H1 (cell line): Measurements from ENCODE around the gene NUDT19. TPM values are rescaled to one million over a fixed set of nuclear protein-coding genes. Genes with fewer than 3 reads are reported as not detected.

ENCODE experiments used
- CTCF ChIA-PET: fragments of 300-600 bp; sonication (Branson Sonifier 250); formaldehyde crosslinking; loops from one replicate; lab custom pipeline; 2021; ENCODE audit not compliant: partially characterized antibody; lab: Charles Lee
- POLR2A ChIA-PET: fragments of 300-600 bp; sonication (Branson Sonifier 250); formaldehyde crosslinking; loops from one replicate; lab custom pipeline; 2021; ENCODE audit warnings: inconsistent platforms; ENCODE audit not compliant: partially characterized antibody; lab: Charles Lee
- DNase-seq, 2 experiments: peaks; one replicate each; pipeline versions ENCODE4 v3.0.0 to v3.0.0-alpha.2; 2010 to 2022; ENCODE audit warnings: low spot score in 2 of 2, low read depth in 1 of 2, mixed read lengths in 1 of 2
- FAIRE-seq: peaks from 2 replicates; lab custom pipeline; 2011; peaks lifted over from hg19 to GRCh38; lab: Jason Lieb, UNC
- H2AFZ ChIP-seq: 2 replicates; pipeline ENCODE4 v1.8.1; 2012; ENCODE audit warnings: low read length, inconsistent platforms
- H2AK5ac ChIP-seq: 2 replicates; pipeline ENCODE4 v1.6.1; 2013; ENCODE audit warnings: low read depth, low read length
- H2BK120ac ChIP-seq: replicated peaks from 2 replicates; pipeline ENCODE3; 2013; ENCODE audit warnings: low read depth, low read length, inconsistent platforms
- H2BK12ac ChIP-seq: 2 replicates; pipeline ENCODE4 v1.6.1; 2013; ENCODE audit warnings: low read depth, low read length
- H2BK15ac ChIP-seq: 2 replicates; pipeline ENCODE4 v1.6.1; 2013; ENCODE audit warnings: low read length
- H2BK20ac ChIP-seq: 2 replicates; pipeline ENCODE4 v1.6.1; 2013; ENCODE audit warnings: low read length
- H2BK5ac ChIP-seq: 2 replicates; pipeline ENCODE4 v1.6.1; 2013; ENCODE audit warnings: low read depth, low read length
- H3K14ac ChIP-seq: 2 replicates; pipeline ENCODE4 v1.6.1; 2013; ENCODE audit warnings: inconsistent platforms; ENCODE audit not compliant: insufficient read length
- H3K18ac ChIP-seq: 2 replicates; pipeline ENCODE4 v1.6.1; 2013; ENCODE audit warnings: low read length; ENCODE audit errors: extremely low read depth
- H3K23ac ChIP-seq: 2 replicates; pipeline ENCODE4 v1.6.1; 2013; ENCODE audit warnings: inconsistent platforms; ENCODE audit not compliant: insufficient read length
- H3K23me2 ChIP-seq: 2 replicates; pipeline ENCODE4 v1.6.1; 2013; ENCODE audit warnings: low read depth, low read length
- H3K27ac ChIP-seq: 2 replicates; pipeline ENCODE4 v1.6.1; 2011; ENCODE audit warnings: low read depth, low read length, inconsistent platforms
- H3K27me3 ChIP-seq, 4 experiments: replicated peaks in 1 of 4; 1 replicate in 1 of 4; 2 replicates in 3 of 4; pipeline versions ENCODE4 v1.6.1 to v1.8.1; 2011 to 2013; ENCODE audit warnings: low read length in 3 of 4, mild to moderate bottlenecking in 3 of 4, inconsistent platforms in 2 of 4, mixed read lengths in 2 of 4, moderate library complexity in 1 of 4; ENCODE audit not compliant: control insufficient read depth in 3 of 4, insufficient read depth in 3 of 4; ENCODE audit errors: extremely low read depth in 1 of 4
- H3K36me3 ChIP-seq, 4 experiments: 2 replicates each; pipeline versions ENCODE4 v1.6.1 to v1.8.1; 2011 to 2013; ENCODE audit warnings: mild to moderate bottlenecking in 4 of 4, low read length in 3 of 4, moderate library complexity in 2 of 4, control low read depth in 1 of 4, inconsistent platforms in 1 of 4; ENCODE audit not compliant: insufficient read depth in 4 of 4, control insufficient read depth in 2 of 4
- H3K4ac ChIP-seq: replicated peaks from 2 replicates; pipeline ENCODE3; 2013; ENCODE audit warnings: low read length, low read depth, mixed read lengths, inconsistent platforms; ENCODE audit not compliant: insufficient read length
- H3K4me1 ChIP-seq, 4 experiments: replicated peaks in 1 of 4; 1 replicate in 1 of 4; 2 replicates in 3 of 4; pipeline versions ENCODE4 v1.6.1 to v1.8.1; 2011 to 2013; ENCODE audit warnings: low read length in 3 of 4, inconsistent platforms in 2 of 4, mixed read lengths in 1 of 4; ENCODE audit not compliant: insufficient read depth in 4 of 4, control insufficient read depth in 3 of 4
- H3K4me2 ChIP-seq, 2 experiments: 2 replicates each; pipeline versions ENCODE4 v1.6.1 to v1.8.1; 2011 to 2013; ENCODE audit warnings: low read depth in 2 of 2, low read length in 2 of 2, control low read depth in 1 of 2, inconsistent platforms in 1 of 2, mild to moderate bottlenecking in 1 of 2; ENCODE audit not compliant: insufficient read depth in 1 of 2
- H3K4me3 ChIP-seq, 4 experiments: fragments of 200-600, 300-600 bp in 1 of 4; sonication (generic), shearing (Covaris generic), sonication (Bioruptor Twin) in 1 of 4; 2 replicates each; pipeline versions ENCODE4 v1.5.1 to v1.8.1; 2011 to 2016; ENCODE audit warnings: low read length in 4 of 4, low read depth in 3 of 4, control low read depth in 2 of 4, inconsistent platforms in 2 of 4, mild to moderate bottlenecking in 2 of 4, mixed read lengths in 1 of 4, moderate library complexity in 1 of 4; ENCODE audit not compliant: insufficient read depth in 2 of 4; ENCODE audit errors: extremely low read depth in 1 of 4
- H3K56ac ChIP-seq: replicated peaks from 2 replicates; pipeline ENCODE3; 2013; ENCODE audit warnings: low read depth, mild to moderate bottlenecking, mixed read lengths, low read length, inconsistent platforms; ENCODE audit not compliant: insufficient read length
- H3K79me1 ChIP-seq: 2 replicates; pipeline ENCODE4 v1.6.1; 2013; ENCODE audit warnings: low read depth, low read length, control low read depth
- H3K79me2 ChIP-seq, 2 experiments: 2 replicates each; pipeline versions ENCODE4 v1.6.1 to v1.8.1; 2012 to 2013; ENCODE audit warnings: low read length in 2 of 2, mild to moderate bottlenecking in 2 of 2, inconsistent platforms in 1 of 2; ENCODE audit not compliant: insufficient read depth in 2 of 2, control insufficient read depth in 1 of 2
- H3K9ac ChIP-seq, 4 experiments: replicated peaks in 1 of 4; 1 replicate in 1 of 4; 2 replicates in 3 of 4; pipeline versions ENCODE4 v1.6.1 to v1.8.1; 2011 to 2013; ENCODE audit warnings: low read depth in 3 of 4, low read length in 3 of 4, control low read depth in 2 of 4, mild to moderate bottlenecking in 2 of 4, moderate library complexity in 2 of 4, inconsistent platforms in 1 of 4; ENCODE audit errors: extremely low read depth in 1 of 4
- H3K9me3 ChIP-seq, 2 experiments: 2 replicates each; pipeline versions ENCODE4 v1.6.1 to v1.8.1; 2012 to 2013; ENCODE audit warnings: mild to moderate bottlenecking in 2 of 2, moderate library complexity in 2 of 2, control low read depth in 1 of 2, inconsistent platforms in 1 of 2, low read depth in 1 of 2, low read length in 1 of 2, mixed read lengths in 1 of 2; ENCODE audit not compliant: insufficient read depth in 2 of 2
- H4K20me1 ChIP-seq, 2 experiments: replicated peaks in 1 of 2; 2 replicates each; pipeline versions ENCODE3 to v1.8.1; 2011 to 2013; ENCODE audit warnings: inconsistent platforms in 2 of 2, low read length in 2 of 2, mild to moderate bottlenecking in 1 of 2; ENCODE audit not compliant: insufficient read depth in 2 of 2, control insufficient read depth in 1 of 2
- H4K5ac ChIP-seq: 2 replicates; pipeline ENCODE4 v1.6.1; 2013; ENCODE audit warnings: low read length, low read depth, mixed read lengths, inconsistent platforms; ENCODE audit not compliant: insufficient read length
- H4K8ac ChIP-seq: 2 replicates; pipeline ENCODE4 v1.8.0; 2013; ENCODE audit warnings: mild to moderate bottlenecking, moderate library complexity, low read length, inconsistent platforms; ENCODE audit not compliant: insufficient read depth; ENCODE audit errors: extremely low read depth
- H4K91ac ChIP-seq: replicated peaks from 2 replicates; pipeline ENCODE3; 2013; ENCODE audit warnings: low read length, mixed read lengths, inconsistent platforms; ENCODE audit not compliant: insufficient read length
- CBX5 ChIP-seq: fragments of 300-800, 300-1000 bp; sonication (generic); IDR thresholded peaks from 2 replicates; pipeline ENCODE4 v1.7.1; 2016; ENCODE audit warnings: antibody characterized with exemption, low read length, low read depth
- POU5F1 ChIP-seq: IDR thresholded peaks from 2 replicates; pipeline ENCODE4 v1.6.1; 2011; ENCODE audit warnings: low read depth, mild to moderate bottlenecking, low read length, moderate library complexity
- SIN3A ChIP-seq, 2 experiments: IDR thresholded peaks in 1 of 2; conservative IDR thresholded peaks in 1 of 2; 2 replicates each; pipeline ENCODE4 v1.6.1; 2011 to 2012; ENCODE audit warnings: low read length in 2 of 2, improper control_type of control experiment in 1 of 2, low read depth in 1 of 2, mild to moderate bottlenecking in 1 of 2
- SP2 ChIP-seq: IDR thresholded peaks from 2 replicates; pipeline ENCODE4 v1.6.1; 2012; ENCODE audit warnings: mild to moderate bottlenecking, low read length, inconsistent platforms
- YY1 ChIP-seq: IDR thresholded peaks from 2 replicates; pipeline ENCODE4 v1.6.1; 2011; ENCODE audit warnings: low read depth, mild to moderate bottlenecking, low read length
- ZNF274 ChIP-seq: IDR thresholded peaks from 2 replicates; pipeline ENCODE4 v1.7.0; 2012; ENCODE audit warnings: low read length, borderline replicate concordance; ENCODE audit errors: extremely low read depth
- WGBS, 2 experiments: shearing (Covaris generic) in 1 of 2; methylation state at CpG; one replicate each; pipeline versions ENCODE4 v1.1.6 to v1.1.7; 2013 to 2015; ENCODE audit warnings: low lambda C conversion rate in 2 of 2, mixed read lengths in 2 of 2, inconsistent platforms in 1 of 2, low coverage in 1 of 2, missing lambda C conversion rate in 1 of 2; ENCODE audit not compliant: insufficient replicate concordance in 2 of 2, insufficient coverage in 1 of 2, insufficient read length in 1 of 2; ENCODE audit errors: extremely low coverage in 1 of 2, missing lambda C conversion rate in 1 of 2; 5-methylcytosine and 5-hydroxymethylcytosine counted together
- polyA plus RNA-seq, 7 experiments: library from polyadenylated mRNA; depleted of rRNA in 3 of 7; stranded (reverse) in 5 of 7; unstranded in 2 of 7; fragments of >200 nt in 5 of 7; fragments of 200-250 nt in 2 of 7; gene quantifications; 1 replicate in 5 of 7; 2 replicates in 1 of 7; 4 replicates in 1 of 7; pipeline versions ENCODE4 v1.2.1 to v1.2.3, GENCODE V29; 2011 to 2013; ENCODE audit warnings: missing spikeins in 2 of 7, mixed read lengths in 2 of 7
- total RNA-seq: library from RNA; stranded (reverse); fragmentation: NEBNext Ultra II Directional; extraction: Animal tissue kit (Norgen Biotek cat#: 25700); gene quantifications from 2 replicates; pipeline ENCODE4 v1.2.1, GENCODE V29; 2021

Gene NUDT19
- total and polyA plus RNA-seq, 2 of the 8 experiments (the other 6 are each of a cell fraction or from before 2014, with no cell fraction given), result 2.0 to 3.3 TPM

GRCh38 chr19:32658527-32658926, 33.1 kb upstream of the NUDT19 start:
- H3K56ac ChIP-seq, result no peak overlapping the region
- H3K18ac ChIP-seq, result no peak overlapping the region
- H3K9ac ChIP-seq, result no peak overlapping the region
- H2AK5ac ChIP-seq, result no peak overlapping the region
- TF ChIP-seq SP2, result no peak
- no peak for TF ChIP-seq SIN3A (conservative IDR thresholded peaks at IDR 0.05 in 1 of 2, IDR thresholded peaks at IDR 0.05 in 1 of 2; ENCODE audit: low read depth in 1 of 2, low read length in 2 of 2)
- no peak for TF ChIP-seq CBX5
- no peak for TF ChIP-seq POU5F1
- TF ChIP-seq ZNF274, result no peak
- no peak for TF ChIP-seq YY1
- TF ChIP-seq, all 59 proteins: peak for 0
- WGBS, 2 experiments, result 80% methylated on average over 10 of the region's 10 CpGs; no CpG with 5 or more reads in 1 of the 2 experiments
- Histone ChIP-seq H3K14ac (no peak overlapping the region), H3K9me3 (no peaks in the 10 kb centered on the region), H2BK120ac (no peak overlapping the region), H3K79me1 (no peaks in the 10 kb centered on the region), H3K27ac (no peak overlapping the region), H2BK5ac (no peak overlapping the region), H3K4ac (no peak overlapping the region), H4K91ac (no peak overlapping the region), H2BK12ac (no peak overlapping the region), H3K23me2 (no peaks in the 10 kb centered on the region), H2BK15ac (no peak overlapping the region), H2AFZ (no peak overlapping the region), H3K79me2 (peaks cover 0 to 31% of the 10 kb centered on the region in 2 experiments; a peak in 2 of 4 replicates), H2BK20ac (no peak overlapping the region), H3K27me3 (no peaks in the 10 kb centered on the region), H3K4me1 (no peaks in the 10 kb centered on the region), H4K8ac (no peak overlapping the region), H4K20me1 (peaks cover 0 to 3% of the 10 kb centered on the region in 2 experiments), H3K4me2 (no peak overlapping the region), H3K23ac (no peak overlapping the region), H3K36me3 (peaks cover 0 to 2% (median 1%) of the 10 kb centered on the region in 4 experiments; a peak in 1 of 8 replicates), H3K4me3 (no peak overlapping the region), H4K5ac (no peak overlapping the region)
- POLR2A ChIA-PET, result no interaction called here
- FAIRE-seq (no peak), DNase-seq (no peak)
- CTCF ChIA-PET, result no interaction called here
